Right ventricle myocardium superior (tissue), 1 donor: Measurements from ENCODE around the gene KCNJ16. TPM values are rescaled to one million over a fixed set of nuclear protein-coding genes. Genes with fewer than 3 reads are reported as not detected.

Experiments used
- ATAC-seq: fragments of 200-7000 bp; cut with Tn5 transposase; one replicate; pipeline ENCODE4 v1.9.1; 2020; ENCODE audit warnings: mild to moderate bottlenecking; ENCODE audit not compliant: poor library complexity
- DNase-seq: peaks from one replicate; pipeline ENCODE4 v3.0.0-alpha.2; 2020
- intact Hi-C: fragments of 100-400 bp; cut with DNase I; formaldehyde crosslinking; loops from one replicate; pipeline ENCODE4 v1.11.2; 2022
- total RNA-seq: library from RNA; stranded (reverse); fragmentation: NEBNext Ultra II Directional; extraction: Animal tissue kit (Norgen Biotek cat#: 25700); gene quantifications from one replicate; pipeline ENCODE4 v1.2.1, GENCODE V29; 2021
- donor health status: DM: no; HTN: yes; CAD: no; lungs with severe emphysema.

KCNJ16 gene
- total RNA-seq, 1 donor from 2014 or later = not detected

DNA sequence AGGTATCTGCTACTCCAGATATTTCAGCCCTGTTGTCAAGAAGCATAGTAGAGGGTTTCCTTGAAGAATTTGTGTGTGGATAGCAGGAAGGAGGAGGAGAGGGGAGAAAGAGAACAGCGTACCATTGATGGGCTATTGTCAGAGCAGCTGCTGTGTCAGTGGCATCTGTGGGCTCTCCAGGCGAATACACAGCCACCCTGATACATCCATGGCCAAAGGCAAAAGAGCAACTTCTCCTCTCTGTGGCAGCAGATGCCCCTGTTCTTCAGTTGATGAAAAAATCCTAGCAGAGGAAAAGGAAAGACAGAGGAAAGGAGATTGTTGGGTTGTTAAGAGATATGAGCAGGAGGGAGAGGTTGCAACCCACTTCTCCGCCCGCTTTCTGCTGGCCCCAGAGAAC lies 82.1 kb downstream of the KCNJ16 start:
- intact Hi-C loops = no loop called here
- ATAC-seq (no peak), DNase-seq (no peak)

DNA sequence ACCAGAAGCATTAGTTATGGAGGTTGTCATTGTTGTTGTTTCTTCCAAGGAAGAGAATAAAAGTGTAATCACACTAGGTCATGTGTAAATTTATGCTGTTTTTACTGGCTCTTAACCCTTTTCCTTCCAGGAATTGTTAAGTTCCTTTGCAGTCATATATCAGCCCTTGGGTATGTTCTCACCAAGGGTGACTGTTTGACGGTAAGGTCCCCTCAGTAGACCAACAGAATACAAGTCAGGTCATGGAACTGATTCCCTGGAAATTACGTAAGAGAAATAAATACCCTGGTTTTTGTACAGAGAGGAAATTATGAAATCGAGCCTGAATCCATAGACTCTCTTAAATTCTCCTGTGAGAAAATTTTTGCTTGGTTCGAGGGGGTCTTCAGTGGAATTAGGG lies 83.2 kb downstream of the KCNJ16 start:
- DNase-seq (no peak), ATAC-seq (no peak)
- intact Hi-C loops = no loop called here

DNA sequence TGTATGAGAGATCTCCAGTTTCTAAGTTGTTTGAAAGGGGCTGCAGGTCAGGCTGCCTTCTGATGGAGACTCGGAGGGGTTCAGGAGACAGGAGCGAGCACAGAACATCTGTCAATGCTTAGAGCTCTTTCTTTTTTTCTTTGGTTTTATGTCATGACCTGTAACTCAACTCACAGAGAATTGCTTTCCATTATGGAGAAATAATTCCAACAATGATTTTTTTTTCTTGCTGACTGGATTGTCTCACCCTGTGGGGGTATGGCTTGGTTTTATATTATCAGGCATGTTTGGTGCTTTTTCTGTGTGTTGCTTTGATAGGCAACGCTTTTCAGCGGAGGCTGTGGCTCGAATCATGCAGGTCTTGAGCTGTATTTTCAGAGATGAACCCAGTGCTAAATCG lies 83.6 kb downstream of the KCNJ16 start:
- no peak for ATAC-seq
- intact Hi-C loops = no loop called here
- no peak for DNase-seq

DNA sequence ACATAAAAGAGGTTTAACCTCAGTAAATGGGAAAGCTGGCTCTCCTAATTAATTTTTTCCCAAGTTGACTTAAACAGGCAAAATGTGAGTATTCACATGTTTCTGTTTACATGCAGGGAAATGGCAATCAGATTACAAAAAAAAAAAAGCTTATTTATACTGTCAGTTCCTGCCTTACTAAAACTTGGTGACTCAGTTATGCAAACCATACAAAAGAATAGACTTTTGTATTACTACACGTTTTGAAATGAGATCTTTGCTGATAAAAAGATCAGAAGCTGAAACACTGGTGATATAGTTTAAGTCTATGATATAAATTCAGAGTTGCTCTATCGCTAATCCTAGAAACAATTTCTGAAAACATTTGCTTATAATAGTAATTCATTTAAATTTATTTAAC lies 85.0 kb downstream of the KCNJ16 start:
- ATAC-seq = no peak
- DNase-seq = no peak
- intact Hi-C loops = loop anchor here (10.0 kb wide), 1 partner anchor 465 kb away; no protein-coding TSS in a partner anchor

DNA sequence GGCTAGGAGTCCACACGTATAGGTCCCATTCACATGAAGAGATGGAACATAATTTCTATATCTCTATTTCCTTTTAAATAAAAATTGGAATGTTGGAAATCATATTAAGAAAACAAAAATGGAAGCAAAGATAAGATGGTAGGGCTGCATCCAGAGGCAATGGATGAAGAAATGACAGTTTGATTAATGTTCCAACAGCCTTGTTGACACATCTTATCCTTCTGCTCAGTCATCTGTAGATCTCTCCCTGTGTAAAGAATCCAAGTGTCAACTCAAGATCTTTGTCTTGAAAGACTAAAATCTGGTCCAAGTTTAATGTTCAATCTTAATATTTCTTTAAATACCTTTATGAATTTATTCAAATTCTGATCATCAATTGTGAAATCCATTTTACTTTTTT lies 86.5 kb downstream of the KCNJ16 start:
- DNase-seq (no peak), ATAC-seq (no peak)
- intact Hi-C loops = loop anchor here (10.0 kb wide), 1 partner anchor 463 kb away; no protein-coding TSS in a partner anchor

DNA sequence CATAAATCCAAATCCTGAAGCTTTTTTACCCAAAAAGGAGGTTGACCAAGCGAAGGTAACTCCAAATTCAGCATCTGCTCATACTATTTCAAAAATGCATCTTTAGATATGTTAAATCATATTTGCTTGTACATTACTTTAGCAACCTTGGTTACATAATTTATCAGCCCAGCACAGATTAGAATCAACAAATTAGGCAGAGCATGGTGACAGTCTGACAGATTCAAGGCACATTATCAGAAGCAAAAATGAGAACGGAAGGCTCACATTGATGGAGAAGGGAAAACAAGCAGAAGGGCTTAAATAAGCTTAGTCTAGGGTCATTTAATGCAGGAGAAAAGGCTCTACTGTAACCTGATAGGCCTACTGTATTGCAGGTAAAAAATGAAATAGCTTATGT lies 90.4 kb downstream of the KCNJ16 start:
- no peak for DNase-seq
- intact Hi-C loops = loop anchor here (5.0 to 10.0 kb wide), 2 partner anchors 387 to 459 kb away; no protein-coding TSS in a partner anchor
- ATAC-seq = no peak

DNA sequence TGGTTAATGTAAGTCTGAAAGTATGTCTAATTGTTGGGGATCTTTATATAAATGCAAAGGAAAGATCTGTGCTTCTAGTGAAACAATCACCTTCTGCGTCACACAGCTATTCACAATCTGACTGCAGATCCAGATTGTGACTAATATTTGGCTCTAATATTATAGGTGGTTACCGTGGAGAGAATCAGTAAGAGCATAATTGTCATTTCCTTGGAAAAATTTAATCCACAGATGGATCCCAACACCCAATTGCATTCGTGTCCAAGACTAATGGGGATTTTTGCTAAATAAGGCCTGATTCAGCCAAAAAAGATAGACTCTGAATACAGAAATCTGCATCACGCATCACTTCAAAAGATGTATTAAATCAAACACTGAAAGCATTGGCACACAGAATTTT lies 91.6 kb downstream of the KCNJ16 start:
- DNase-seq = no peak
- no peak for ATAC-seq
- intact Hi-C loops = loop anchor here (5.0 to 10.0 kb wide), 2 partner anchors 386 to 458 kb away; no protein-coding TSS in a partner anchor

DNA sequence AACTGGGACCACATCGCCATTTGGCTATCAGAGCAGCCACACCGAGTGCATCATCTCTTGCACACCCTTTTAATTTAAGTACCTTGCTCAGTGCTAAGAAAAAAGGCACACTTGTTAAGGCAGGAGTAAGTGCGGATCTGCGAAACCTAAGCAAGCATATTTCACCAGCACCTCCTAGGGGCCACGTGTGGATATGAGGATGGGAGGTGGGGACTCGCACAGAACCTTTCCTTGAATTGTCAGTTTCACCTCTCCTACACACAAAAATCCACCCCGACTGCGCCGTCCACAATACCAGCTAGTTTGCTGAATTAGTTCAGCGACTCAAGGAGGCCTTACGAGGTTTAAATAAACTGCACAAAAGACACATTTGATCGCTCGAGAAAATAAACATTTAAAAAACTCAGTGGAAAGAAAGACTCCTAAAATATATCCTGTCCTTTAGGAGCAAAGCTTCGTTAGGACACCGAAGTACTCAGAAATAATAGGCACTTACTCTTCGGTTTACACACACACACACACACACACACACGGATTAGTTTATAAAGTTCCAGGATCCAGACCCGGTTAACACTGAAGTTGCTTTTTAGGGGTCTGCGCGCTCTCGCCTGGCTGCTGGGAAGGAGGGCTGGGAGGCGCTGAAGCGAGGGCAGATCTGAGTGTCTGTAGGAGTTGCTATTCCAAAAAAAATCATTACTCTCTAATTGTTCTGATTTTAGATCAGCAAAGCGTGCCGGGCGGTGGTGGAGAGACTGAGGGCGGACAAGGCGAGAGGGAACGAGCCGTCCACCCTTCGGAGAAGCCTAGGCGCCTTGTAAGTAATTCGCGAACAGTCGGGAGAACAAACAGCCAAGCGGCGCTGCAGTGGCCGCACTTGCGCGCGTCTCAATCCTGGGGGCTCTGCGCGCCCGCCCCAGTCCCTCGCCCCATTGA lies 93.3 kb downstream of the KCNJ16 start:
- ATAC-seq (peak; percentile 61), DNase-seq (peak; percentile 71)
- intact Hi-C loops = loop anchor here (2.0 to 10.0 kb wide), 3 partner anchors 130 to 456 kb away; no protein-coding TSS in a partner anchor

DNA sequence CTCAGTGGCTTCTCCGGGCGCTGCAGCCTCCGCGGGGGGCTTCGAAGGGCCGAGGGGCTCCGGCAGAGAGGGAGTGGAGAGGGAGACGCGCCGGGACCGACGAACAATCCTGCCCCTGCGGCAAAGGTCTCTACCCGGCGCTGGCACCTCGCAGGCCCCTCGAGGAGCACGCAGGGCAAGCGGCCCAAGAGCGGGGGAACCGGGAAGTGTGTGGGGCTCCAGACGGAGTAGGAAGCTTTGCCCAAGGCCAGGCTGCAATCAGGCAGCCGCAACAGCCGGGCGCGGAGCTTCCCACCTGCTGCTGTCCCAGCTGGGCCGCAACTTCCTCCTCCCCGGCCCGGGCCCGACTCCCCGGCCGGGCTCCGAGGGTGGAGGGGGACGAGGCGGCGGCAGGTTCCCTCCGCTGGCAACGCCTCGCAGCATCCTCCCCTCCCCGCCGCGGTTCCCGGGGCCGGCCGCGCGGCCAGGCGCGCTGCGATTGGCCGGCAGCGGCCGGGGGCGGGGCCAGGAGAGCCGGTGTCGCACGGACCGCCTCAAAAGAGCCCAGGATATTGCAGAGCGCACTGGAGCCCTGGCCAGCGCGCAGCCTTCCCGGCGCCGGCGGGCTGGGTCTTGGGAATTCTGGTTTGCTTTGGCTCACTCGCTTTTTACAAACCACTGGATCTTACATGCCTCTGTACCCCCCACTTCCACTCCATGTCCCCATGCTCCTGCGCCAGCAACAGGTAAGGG lies 94.1 kb downstream of the KCNJ16 start, which contains the start of gene KCNJ2:
Gene KCNJ2 (plus strand): TSS at position 556 of the 732 bp plus-strand sequence. CDS start 5,508 bp downstream, outside the sequence.
- ATAC-seq (peak; percentile 92), DNase-seq (peak; percentile 93)
- intact Hi-C loops = loop anchor here (2.0 to 10.0 kb wide), 3 partner anchors 130 to 456 kb away; no protein-coding TSS in a partner anchor

DNA sequence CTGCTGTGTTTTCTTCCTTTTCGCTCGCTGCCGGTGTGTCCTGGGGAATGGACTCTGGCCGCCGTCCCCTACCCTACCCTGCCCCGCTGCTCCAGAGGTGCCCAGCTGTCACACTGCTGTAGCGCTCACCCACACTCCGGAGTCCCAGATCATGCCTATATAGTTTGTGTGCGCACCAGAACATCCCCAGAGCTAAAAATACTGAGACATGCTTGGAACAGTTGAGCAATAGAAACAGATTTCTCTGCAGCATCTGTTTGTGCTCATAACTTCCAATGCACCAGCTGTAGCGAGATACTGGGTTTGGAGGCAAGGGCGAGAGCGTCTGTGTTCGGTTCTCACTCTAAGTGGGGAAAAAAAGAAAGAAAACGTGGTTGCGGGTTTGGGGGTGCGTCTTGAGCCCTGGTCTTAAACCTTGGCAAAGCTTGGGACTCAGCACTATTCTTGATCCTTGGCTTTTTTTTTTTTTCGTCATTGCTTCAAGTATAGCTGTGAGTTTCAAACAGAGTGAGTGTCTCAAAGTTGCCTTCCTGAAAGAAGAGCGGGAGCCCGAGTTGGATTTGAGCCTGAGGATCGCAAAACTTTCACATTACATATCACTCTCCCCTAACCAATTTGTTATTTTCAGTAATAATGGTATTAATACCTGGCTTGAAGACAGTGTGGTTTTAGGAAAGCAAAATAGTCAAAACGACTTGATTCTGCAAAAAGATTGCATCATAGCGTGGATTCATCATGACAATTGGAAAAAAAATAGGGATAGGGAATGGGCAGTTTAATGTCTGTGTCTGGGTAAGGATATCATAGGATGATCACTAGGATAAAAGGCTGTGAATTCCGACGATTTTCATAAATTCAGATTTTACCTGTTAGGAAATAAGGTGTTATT lies 94.9 kb downstream of the KCNJ16 start:
- no peak for DNase-seq

DNA sequence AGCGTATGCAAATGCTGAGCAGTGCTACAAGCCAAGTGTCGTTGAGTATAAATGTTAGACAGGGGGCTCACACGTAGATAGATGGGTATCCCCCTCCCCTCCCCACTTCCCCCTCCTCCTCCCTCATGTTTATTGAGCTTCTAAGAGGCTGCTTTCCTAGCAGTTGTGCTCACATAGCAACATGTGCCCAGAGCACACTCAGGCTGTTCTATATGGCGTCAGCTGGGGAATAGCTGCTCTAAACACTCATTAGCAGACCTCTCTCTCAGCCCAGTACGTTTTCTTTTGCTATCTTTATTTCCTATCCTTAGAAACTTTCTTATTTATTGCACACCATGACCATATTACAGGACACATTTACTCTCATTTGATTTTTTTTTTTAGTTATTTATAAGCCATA lies 96.1 kb downstream of the KCNJ16 start:
- DNase-seq (no peak), ATAC-seq (no peak)
- intact Hi-C loops = loop anchor here (5.0 kb wide), 1 partner anchor 141 kb away; no protein-coding TSS in a partner anchor

More for the DNA sequence above, 94.9 kb downstream of the KCNJ16 start:
- ATAC-seq = peak; percentile 34
- intact Hi-C loops = loop anchor here (2.0 to 10.0 kb wide), 4 partner anchors 129 to 455 kb away; no protein-coding TSS in a partner anchor

DNA sequence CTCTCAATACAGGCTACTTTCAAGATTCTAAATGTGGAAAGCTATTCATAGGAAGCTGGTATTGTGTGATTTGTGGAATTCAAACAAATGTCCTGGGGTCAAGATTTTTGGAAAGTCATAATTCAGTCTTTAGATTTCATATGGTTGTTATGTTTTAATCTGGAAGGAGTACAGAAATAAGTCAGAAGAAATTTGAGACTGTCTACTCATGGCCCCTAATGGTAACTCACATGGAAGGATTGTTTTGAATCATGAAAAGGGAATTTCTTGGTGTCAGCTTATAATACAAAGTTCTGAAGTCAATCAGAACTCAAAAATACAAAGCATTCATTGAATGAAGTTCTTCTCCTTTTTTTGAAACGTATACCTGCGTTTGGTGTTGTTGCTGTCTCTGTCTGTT lies 97.4 kb downstream of the KCNJ16 start:
- intact Hi-C loops = loop anchor here (5.0 kb wide), 1 partner anchor 140 kb away; no protein-coding TSS in a partner anchor
- DNase-seq (no peak), ATAC-seq (no peak)

DNA sequence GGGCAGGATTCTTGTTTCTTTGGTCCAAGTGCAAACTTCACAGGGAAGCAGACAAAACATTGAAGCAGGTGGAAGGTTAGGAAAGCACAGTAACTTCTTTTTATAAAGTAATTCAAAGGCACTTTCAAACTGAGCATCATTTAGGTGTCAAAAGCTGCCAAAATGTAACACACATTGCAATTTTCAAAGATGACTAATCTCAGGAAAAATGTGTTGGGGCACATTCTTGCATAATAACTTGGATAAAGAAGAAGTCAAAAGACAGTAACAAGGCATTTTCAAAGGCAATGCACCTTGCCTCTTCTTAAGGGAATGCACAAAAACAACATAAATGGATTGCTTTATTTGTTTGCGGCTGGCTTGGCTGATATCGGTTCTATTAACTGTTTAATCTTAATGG lies 97.9 kb downstream of the KCNJ16 start:
- intact Hi-C loops = loop anchor here (5.0 kb wide), 1 partner anchor 139 kb away; no protein-coding TSS in a partner anchor

DNA sequence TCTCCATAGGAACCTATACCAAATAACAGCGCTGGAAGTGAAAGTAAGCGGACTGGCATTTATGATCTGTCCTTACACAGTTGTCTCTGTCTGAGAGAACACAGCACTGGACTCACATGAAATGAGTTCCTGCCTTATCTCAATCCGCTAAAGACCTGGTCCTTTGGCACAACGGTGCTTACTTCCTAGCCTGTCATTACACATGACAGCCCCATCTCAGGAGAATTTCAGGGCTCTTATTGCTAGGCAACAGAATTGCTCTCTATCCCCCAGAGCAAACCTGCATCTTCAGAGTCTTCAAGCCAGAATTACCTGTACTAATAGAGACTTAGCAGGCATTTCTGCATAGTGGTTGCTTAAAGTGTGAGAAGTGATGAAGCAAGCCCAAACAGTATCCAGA lies 98.7 kb downstream of the KCNJ16 start:
- DNase-seq (no peak), ATAC-seq (peak; percentile 14)
- intact Hi-C loops = loop anchor here (5.0 kb wide), 1 partner anchor 139 kb away; no protein-coding TSS in a partner anchor

More for the DNA sequence above, 97.9 kb downstream of the KCNJ16 start:
- no peak for DNase-seq
- ATAC-seq = no peak

DNA sequence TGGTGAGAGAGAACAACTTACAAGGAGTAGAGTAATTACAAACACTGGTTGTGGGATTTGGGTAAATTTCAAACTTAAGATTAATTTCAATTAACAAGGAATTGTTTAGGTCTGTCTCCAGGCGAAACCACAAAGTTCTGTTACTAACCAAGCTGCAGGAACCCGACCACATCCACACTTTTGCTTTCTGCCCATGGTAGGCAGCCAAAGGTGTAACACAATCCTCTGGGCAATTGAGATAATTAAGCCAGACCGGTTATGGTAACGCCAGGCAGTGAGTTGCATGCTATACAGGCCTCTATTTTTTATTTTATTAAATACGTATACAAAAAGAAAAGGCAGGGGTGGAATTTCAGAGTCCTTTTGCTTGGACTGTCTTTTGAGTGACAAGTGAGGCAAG lies 106.4 kb downstream of the KCNJ16 start:
- no peak for DNase-seq
- intact Hi-C loops = no loop called here
- peak; percentile 40 for ATAC-seq

DNA sequence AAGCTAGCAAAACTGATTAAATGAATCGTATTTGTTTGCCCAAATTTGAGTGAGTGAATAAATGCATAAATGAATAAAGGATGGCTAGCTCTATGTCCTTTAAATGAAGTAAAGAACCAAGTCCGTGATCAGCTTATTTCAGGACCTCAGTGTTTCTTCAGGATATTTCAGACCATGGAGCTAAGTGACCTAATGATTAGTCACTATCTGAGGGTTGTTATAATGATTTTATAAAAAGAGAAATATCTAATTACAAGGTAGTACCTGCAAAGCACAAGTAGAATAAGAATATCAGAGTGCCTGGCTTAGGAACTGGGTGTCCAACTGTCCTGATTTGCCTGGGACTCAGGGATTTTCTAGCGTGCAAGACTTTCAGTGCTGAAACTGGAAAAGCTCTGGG lies 106.8 kb downstream of the KCNJ16 start:
- intact Hi-C loops = no loop called here
- ATAC-seq (peak; percentile 26), DNase-seq (no peak)

DNA sequence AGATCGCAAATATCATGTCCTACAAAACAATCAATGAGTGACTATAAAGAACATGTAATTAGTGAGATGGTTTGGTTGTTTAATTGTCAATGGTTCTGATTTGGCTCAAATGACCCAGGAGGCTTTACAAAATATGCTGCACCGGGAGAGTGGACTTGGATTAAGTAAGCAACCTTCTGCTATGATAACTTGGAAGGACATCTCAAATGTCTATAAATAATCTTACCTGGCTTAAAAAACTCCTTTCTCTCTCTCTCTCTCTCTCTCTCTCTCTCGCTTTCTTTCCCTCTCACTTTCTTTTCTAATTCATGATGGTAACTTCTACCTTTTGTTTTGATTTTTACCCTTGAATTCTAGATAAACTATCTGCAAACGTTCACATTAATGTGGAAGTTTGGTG lies 108.5 kb downstream of the KCNJ16 start:
- ATAC-seq (no peak), DNase-seq (no peak)
- intact Hi-C loops = no loop called here

DNA sequence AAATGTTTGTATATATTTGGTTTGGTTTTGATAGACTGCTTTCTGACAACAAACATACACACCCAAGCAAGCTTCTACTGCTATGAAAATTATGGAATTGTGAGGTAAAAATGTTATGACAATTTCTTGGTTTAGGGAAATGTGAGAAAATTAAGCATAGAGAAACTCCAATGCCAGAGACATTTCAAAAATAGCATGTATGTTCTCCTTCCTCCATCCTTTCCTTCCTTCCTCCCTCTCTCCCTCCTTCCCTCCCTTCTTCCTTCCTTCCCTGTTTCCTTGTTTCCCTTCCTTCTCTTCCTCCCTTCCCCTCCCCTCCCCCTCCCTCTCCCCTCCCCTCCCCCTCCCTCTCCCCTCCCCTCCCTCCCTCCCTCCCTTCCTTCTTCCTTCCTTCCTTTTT lies 109.2 kb downstream of the KCNJ16 start:
- intact Hi-C loops = no loop called here
- DNase-seq (no peak), ATAC-seq (no peak)
